Type B pancreatic cell (in vitro differentiated cells): ENCODE measurements around the gene LRPPRC. TPM values are rescaled to one million over a fixed set of nuclear protein-coding genes. Genes with fewer than 3 reads are reported as not detected.

Source experiments
- DNase-seq: peaks from one replicate; pipeline ENCODE4 v3.0.0; 2021; ENCODE audit warnings: mixed read lengths; ENCODE audit not compliant: unreplicated experiment; ENCODE audit errors: extremely low spot score
- H3K27ac Mint-ChIP-seq: 2 replicates; pipeline ENCODE4 v1.8.0; 2021; ENCODE audit warnings: mild to moderate bottlenecking, mixed read lengths
- H3K27me3 Mint-ChIP-seq: 2 replicates; pipeline ENCODE4 v1.8.0; 2021; ENCODE audit warnings: mixed read lengths
- H3K36me3 Mint-ChIP-seq: 2 replicates; pipeline ENCODE4 v1.8.0; 2021; ENCODE audit warnings: mixed read lengths
- H3K4me1 Mint-ChIP-seq: one replicate; pipeline ENCODE4 v1.8.0; 2021; ENCODE audit warnings: mixed read lengths; ENCODE audit not compliant: unreplicated experiment
- H3K4me3 Mint-ChIP-seq: 2 replicates; pipeline ENCODE4 v1.8.0; 2021; ENCODE audit warnings: mild to moderate bottlenecking, mixed read lengths
- H3K9me3 Mint-ChIP-seq: 2 replicates; pipeline ENCODE4 v1.8.0; 2021; ENCODE audit warnings: mixed read lengths
- long read RNA-seq: library from polyadenylated mRNA; unstranded; transcript quantifications from one replicate; pipeline ENCODE4 v2.0.0, GENCODE V29; 2020
- total RNA-seq: library from RNA; stranded (reverse); gene quantifications from 2 replicates; pipeline ENCODE4 v1.2.1, GENCODE V29; 2021; ENCODE audit warnings: low replicate concordance
- TF ChIP-seq, protein P1 (sequence below): fragments of 200-600 bp; sonication (generic); conservative IDR thresholded peaks from 2 replicates; pipeline ENCODE4 v1.5.0; 2021; ENCODE audit warnings: antibody characterized with exemption, mild to moderate bottlenecking

Gene LRPPRC
- total RNA-seq, result 104 and 117 TPM in 2 replicates
- long read RNA-seq, full-length matches to known transcripts, result 19 of 192 reads
- long read RNA-seq, partial matches to known transcripts, result 148 of 192 reads
- long read RNA-seq, other reads (novel, unspliced or antisense), result 25 of 192 reads

DNA sequence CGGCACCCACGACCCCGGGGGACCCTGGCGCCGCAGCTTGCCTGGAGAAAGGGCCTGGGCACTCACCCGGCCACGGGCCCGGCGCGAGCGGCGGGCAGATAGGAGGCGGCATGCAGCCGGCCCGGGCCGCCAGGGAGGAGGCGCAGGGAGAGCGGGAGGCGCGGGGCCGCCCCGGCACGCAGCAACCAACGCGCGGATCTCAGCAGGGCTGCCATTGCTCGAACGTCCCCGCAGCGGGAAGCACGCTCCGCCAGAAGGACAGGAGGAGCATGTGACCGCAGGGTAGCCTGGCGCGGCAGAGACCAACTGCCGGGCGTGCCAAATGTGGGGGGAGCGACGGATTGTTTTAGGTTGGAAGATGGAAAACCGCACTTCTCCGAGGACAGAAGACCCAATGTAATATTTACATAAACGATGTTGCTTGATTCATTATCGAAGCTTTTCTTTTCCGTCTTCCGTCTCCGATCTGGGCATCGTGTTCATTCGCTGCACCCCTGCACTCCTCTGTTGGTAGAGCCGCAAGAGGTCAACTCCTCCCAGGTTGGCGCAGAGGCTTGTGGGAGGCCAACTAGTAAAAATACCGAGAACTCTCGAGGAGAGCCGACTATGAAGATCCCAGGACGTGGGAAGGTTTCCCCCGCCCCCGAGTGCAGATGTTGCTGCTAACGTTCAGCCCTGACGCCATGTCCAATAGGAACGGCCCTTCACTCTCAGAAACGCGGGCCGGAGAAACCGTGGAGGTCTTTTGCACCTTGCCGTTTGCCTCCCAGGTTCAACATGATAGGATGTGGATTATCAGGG, at the start of gene LRPPRC:
TSS of gene LRPPRC (minus strand) at position 257 of the 801 bp plus-strand sequence. CDS start at position 215, 42 bp downstream.
- peaks cover 3% of the 10 kb centered on the region for H3K27me3 Mint-ChIP-seq

DNA sequence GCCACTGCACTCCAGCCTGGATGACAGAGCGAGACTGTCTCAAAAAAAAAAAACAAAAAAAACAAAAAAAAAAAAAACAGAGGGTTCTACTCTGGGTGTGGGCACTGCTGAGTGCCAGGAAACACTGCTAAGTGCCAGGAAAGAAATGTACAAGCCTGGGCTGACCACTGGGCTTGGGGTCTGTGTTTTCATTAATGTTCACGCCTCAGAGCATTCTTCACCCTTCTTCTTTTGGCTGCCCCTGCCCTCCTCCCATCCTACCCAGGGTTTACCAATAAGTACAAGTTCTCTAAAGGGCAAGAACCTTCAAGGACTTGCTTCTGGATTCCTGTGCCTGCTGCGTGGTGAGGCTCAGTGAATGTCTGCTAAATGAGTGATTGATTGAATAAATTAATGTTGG, 49.3 kb upstream of the LRPPRC start:
- H3K9me3 Mint-ChIP-seq, result peaks cover 7% of the 10 kb centered on the region
- H3K36me3 Mint-ChIP-seq, result no peaks in the 10 kb centered on the region
- H3K27ac Mint-ChIP-seq, result no peak overlapping the region
- TF ChIP-seq, protein P1, sequence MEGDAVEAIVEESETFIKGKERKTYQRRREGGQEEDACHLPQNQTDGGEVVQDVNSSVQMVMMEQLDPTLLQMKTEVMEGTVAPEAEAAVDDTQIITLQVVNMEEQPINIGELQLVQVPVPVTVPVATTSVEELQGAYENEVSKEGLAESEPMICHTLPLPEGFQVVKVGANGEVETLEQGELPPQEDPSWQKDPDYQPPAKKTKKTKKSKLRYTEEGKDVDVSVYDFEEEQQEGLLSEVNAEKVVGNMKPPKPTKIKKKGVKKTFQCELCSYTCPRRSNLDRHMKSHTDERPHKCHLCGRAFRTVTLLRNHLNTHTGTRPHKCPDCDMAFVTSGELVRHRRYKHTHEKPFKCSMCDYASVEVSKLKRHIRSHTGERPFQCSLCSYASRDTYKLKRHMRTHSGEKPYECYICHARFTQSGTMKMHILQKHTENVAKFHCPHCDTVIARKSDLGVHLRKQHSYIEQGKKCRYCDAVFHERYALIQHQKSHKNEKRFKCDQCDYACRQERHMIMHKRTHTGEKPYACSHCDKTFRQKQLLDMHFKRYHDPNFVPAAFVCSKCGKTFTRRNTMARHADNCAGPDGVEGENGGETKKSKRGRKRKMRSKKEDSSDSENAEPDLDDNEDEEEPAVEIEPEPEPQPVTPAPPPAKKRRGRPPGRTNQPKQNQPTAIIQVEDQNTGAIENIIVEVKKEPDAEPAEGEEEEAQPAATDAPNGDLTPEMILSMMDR, result no peak
- peaks cover 5% of the 10 kb centered on the region for H3K27me3 Mint-ChIP-seq
- H3K4me1 Mint-ChIP-seq, result no peaks in the 10 kb centered on the region
- DNase-seq, result no peak
- no peak overlapping the region for H3K4me3 Mint-ChIP-seq

More for the DNA sequence above, at the start of gene LRPPRC:
- Mint-ChIP-seq H3K9me3 (no peaks in the 10 kb centered on the region), H3K4me3 (peak within 1 kb of the TSS; percentile 96), H3K36me3 (peaks cover 27% of the 10 kb centered on the region), H3K4me1 (peaks cover 16% of the 10 kb centered on the region), H3K27ac (peak within 1 kb of the TSS; percentile 99)
- TF ChIP-seq, protein P1, result no peak
- peak; percentile 90 for DNase-seq

DNA sequence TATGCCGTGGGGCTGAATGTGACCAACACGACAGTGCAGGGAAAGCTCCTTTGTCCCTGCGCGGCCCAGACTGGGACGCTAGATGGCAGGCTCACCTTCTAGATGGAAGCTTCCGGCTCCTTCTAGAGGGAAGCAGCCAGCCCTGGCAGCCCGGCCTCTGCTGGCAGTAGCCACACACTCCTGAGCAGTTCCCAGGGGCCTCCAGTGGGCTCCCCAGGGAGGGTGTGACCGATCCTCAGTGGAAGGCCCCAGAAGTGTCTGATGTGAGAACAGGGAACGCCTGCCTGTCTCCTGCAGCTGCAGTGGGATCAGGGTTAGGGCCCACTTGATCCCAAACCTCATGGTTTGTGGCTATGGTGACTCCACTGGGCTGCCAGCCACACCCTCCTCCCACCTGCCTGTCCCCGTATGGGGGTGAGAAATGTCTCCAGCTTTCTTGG, 48.5 kb upstream of the LRPPRC start:
- Mint-ChIP-seq H3K4me1 (no peaks in the 10 kb centered on the region), H3K36me3 (no peaks in the 10 kb centered on the region), H3K27me3 (peaks cover 5% of the 10 kb centered on the region), H3K27ac (no peak overlapping the region), H3K9me3 (peaks cover 6% of the 10 kb centered on the region), H3K4me3 (no peak overlapping the region)
- DNase-seq, result peak; percentile 82
- TF ChIP-seq, protein P1, result peak; percentile 94

DNA sequence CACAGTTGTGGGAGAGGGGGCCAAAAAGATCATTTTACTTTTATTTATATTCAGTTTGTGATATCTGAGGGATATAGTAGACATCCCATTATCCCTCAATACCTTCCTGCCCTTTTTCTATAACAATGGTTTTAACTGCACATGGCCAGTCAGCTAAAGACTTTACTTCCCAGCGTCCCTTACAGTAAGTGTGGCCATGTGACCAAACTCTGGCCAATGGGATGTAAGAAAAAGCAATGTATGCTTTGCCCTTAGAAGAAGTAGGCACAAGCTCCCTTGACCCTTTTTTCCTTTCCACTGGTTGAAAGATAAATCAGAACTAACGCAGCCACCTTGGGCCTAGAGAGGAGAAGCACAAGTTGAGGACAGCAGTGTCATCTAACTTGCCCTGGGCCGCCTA, 44.6 kb upstream of the LRPPRC start:
- H3K4me1 Mint-ChIP-seq, result no peaks in the 10 kb centered on the region
- TF ChIP-seq, protein P1, result no peak
- no peaks in the 10 kb centered on the region for H3K36me3 Mint-ChIP-seq
- peaks cover 11% of the 10 kb centered on the region for H3K27me3 Mint-ChIP-seq
- H3K9me3 Mint-ChIP-seq, result no peaks in the 10 kb centered on the region
- no peak for DNase-seq
- no peak overlapping the region for H3K27ac Mint-ChIP-seq
- no peak overlapping the region for H3K4me3 Mint-ChIP-seq

DNA sequence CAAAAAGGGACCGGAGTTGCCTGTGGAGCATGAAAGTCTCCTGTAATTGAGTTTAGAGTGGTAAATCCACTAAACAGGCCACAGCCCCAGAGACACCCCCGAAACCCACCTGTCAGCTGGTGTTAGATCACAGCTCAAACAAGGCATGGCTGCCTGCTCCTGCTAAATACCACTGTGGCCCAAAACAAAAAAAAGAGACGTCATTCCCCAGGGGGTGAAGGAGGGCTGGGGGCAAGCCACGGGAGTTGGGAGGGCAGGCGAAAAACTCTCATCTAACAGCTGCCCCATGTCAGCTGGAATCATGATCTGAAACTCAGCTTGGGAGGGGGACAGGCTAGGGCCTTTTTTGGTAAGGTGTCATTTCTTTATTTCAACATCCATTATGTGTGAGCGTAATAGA, 42.5 kb upstream of the LRPPRC start:
- no peaks in the 10 kb centered on the region for H3K36me3 Mint-ChIP-seq
- DNase-seq, result no peak
- H3K4me3 Mint-ChIP-seq, result no peak overlapping the region
- H3K4me1 Mint-ChIP-seq, result no peaks in the 10 kb centered on the region
- no peaks in the 10 kb centered on the region for H3K9me3 Mint-ChIP-seq
- peaks cover 14% of the 10 kb centered on the region for H3K27me3 Mint-ChIP-seq
- no peak overlapping the region for H3K27ac Mint-ChIP-seq
- TF ChIP-seq, protein P1, result no peak
